Ascending aorta (tissue), 2 donors: ENCODE results near the gene SDSL. TPM values are rescaled to one million over a fixed set of nuclear protein-coding genes. Genes with fewer than 3 reads are reported as not detected.

Source experiments
- DNase-seq, 2 donors: peaks; one replicate each; pipeline ENCODE4 v3.0.0-alpha.2; 2019; ENCODE audit warnings: low spot score in 2 of 2
- H3K27ac ChIP-seq, 2 donors: fragments of 200-600 bp; sonication (generic); one replicate each; pipeline ENCODE4 v1.5.1; 2016 to 2017; ENCODE audit warnings: mild to moderate bottlenecking in 1 of 2
- H3K27me3 ChIP-seq: fragments of 200-600 bp; sonication (generic); one replicate; pipeline ENCODE4 v1.5.1; 2017
- H3K36me3 ChIP-seq, 2 donors: fragments of 200-600 bp; sonication (generic); one replicate each; pipeline ENCODE4 v1.5.1; 2016
- H3K4me1 ChIP-seq, 2 donors: fragments of 200-600 bp; sonication (generic); one replicate each; pipeline ENCODE4 v1.5.1; 2016 to 2017; ENCODE audit warnings: mild to moderate bottlenecking in 1 of 2
- H3K4me3 ChIP-seq, 2 donors: fragments of 200-600 bp; sonication (generic); one replicate each; pipeline ENCODE4 v1.5.1; 2016 to 2017; ENCODE audit warnings: mild to moderate bottlenecking in 1 of 2
- H3K9me3 ChIP-seq, 2 donors: fragments of 200-600 bp; sonication (generic); one replicate each; pipeline ENCODE4 v1.5.1; 2016
- CTCF ChIP-seq, 3 experiments: fragments of 200-600 bp in 2 of 3; fragments of 450-650 bp in 1 of 3; sonication (generic) in 2 of 3; IDR thresholded peaks; one replicate each; pipeline ENCODE4 v1.5.1; 2016 to 2019; ENCODE audit warnings: antibody characterized with exemption in 3 of 3, mild to moderate bottlenecking in 1 of 3, moderate library complexity in 1 of 3
- intact Hi-C: fragments of 100-400 bp; cut with DNase I; formaldehyde crosslinking; loops from one replicate; pipeline ENCODE4 v1.15.1; 2023
- total RNA-seq: library from RNA; depleted of rRNA; stranded (reverse); fragments of >200 nt; gene quantifications from one replicate; pipeline ENCODE4 v1.1.0, GENCODE V29; 2016

Gene SDSL
- total RNA-seq, 1 donor from 2014 or later: 11.0 TPM

GRCh38 chr12:113482334-113482733 lies 60.2 kb downstream of the SDSL start:
- intact Hi-C loops: no loop called here
- Histone ChIP-seq H3K9me3 (no peaks in the 10 kb centered on the region), H3K27me3 (peaks cover 8% of the 10 kb centered on the region), H3K27ac (no peak overlapping the region), H3K36me3 (no peaks in the 10 kb centered on the region), H3K4me3 (no peak overlapping the region), H3K4me1 (no peaks in the 10 kb centered on the region)
- TF ChIP-seq CTCF (IDR thresholded peaks at IDR 0.05): no peak
- no peak for DNase-seq

- DNase-seq: no peak
- H3K27me3 ChIP-seq: peaks cover 8% of the 10 kb centered on the region
- no peaks in the 10 kb centered on the region for H3K36me3 ChIP-seq
- no peaks in the 10 kb centered on the region for H3K9me3 ChIP-seq
- no peaks in the 10 kb centered on the region for H3K4me1 ChIP-seq
- no peak overlapping the region for H3K27ac ChIP-seq
- no peak for TF ChIP-seq CTCF (IDR thresholded peaks at IDR 0.05)
- no peak overlapping the region for H3K4me3 ChIP-seq
- intact Hi-C loops: no loop called here
Observed at GRCh38 chr12:113485330-113485729, 63.1 kb downstream of the SDSL start.

- no peaks in the 10 kb centered on the region for H3K9me3 ChIP-seq
- H3K27me3 ChIP-seq: no peaks in the 10 kb centered on the region
- H3K27ac ChIP-seq: no peak overlapping the region
- TF ChIP-seq CTCF (IDR thresholded peaks at IDR 0.05): no peak
- no peaks in the 10 kb centered on the region for H3K36me3 ChIP-seq
- no peak overlapping the region for H3K4me3 ChIP-seq
- DNase-seq: no peak
- no peaks in the 10 kb centered on the region for H3K4me1 ChIP-seq
- intact Hi-C loops: no loop called here
Observed at GRCh38 chr12:113486722-113487121, 64.5 kb downstream of the SDSL start.

Other genes with a start within 250 kb of the SDSL start
- gene DDX54, start 236.9 kb upstream of the SDSL start, total RNA-seq: 97.0 TPM
- 48.4 TPM for gene RITA1, start 236.7 kb upstream of the SDSL start, total RNA-seq
- 56.3 TPM for gene TPCN1, start 200.9 kb upstream of the SDSL start, total RNA-seq
- 114 TPM for gene SLC8B1, start 87.3 kb upstream of the SDSL start, total RNA-seq
- gene PLBD2, start 63.8 kb upstream of the SDSL start, total RNA-seq: 55.1 TPM
- gene SDS, start 18.5 kb upstream of the SDSL start, total RNA-seq: 34.5 TPM
- gene LHX5, start 49.5 kb downstream of the SDSL start, total RNA-seq: not detected